OCI-LY3 (cell line): Measurements from ENCODE around the gene ASTN2.

ENCODE experiments used
- EZH2phosphoT487 ChIP-seq: fragments of 200-600 bp; shearing (Covaris generic); IDR thresholded peaks from 2 replicates; pipeline ENCODE4 v1.6.1; 2018; ENCODE audit warnings: antibody characterized with exemption, mixed run types, low read depth
- TF ChIP-seq, protein P1 (sequence below): fragments of 200-600, 300-600 bp; sonication (generic); IDR thresholded peaks from 2 replicates; pipeline ENCODE4 v1.5.1; 2014; ENCODE audit warnings: antibody characterized with exemption, low read length, low read depth

DNA sequence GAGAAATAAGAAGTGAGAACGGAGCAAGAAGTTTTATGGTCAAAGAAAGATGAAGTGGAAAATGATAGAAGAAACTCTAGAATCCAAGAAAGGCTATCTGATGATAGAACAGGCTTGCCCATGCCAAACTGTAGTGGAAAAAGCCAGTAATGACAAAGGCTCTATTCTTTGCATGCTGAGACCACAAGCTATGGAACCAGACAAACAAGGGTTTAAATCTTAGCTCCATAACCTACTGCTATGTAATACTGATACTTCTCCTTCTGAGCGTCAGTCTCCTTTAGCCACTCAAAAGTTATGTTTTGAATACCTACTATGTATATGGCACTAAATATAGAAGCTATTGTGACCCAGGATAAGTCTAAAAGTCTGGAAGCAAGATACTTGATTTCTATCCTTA lies 778.9 kb downstream of the ASTN2 start:
- TF ChIP-seq, protein P1, sequence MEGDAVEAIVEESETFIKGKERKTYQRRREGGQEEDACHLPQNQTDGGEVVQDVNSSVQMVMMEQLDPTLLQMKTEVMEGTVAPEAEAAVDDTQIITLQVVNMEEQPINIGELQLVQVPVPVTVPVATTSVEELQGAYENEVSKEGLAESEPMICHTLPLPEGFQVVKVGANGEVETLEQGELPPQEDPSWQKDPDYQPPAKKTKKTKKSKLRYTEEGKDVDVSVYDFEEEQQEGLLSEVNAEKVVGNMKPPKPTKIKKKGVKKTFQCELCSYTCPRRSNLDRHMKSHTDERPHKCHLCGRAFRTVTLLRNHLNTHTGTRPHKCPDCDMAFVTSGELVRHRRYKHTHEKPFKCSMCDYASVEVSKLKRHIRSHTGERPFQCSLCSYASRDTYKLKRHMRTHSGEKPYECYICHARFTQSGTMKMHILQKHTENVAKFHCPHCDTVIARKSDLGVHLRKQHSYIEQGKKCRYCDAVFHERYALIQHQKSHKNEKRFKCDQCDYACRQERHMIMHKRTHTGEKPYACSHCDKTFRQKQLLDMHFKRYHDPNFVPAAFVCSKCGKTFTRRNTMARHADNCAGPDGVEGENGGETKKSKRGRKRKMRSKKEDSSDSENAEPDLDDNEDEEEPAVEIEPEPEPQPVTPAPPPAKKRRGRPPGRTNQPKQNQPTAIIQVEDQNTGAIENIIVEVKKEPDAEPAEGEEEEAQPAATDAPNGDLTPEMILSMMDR: no peak
- TF ChIP-seq EZH2phosphoT487: no peak
